Umbilical cord (tissue), 2 donors: ENCODE measurements around the gene TTC4. TPM values are rescaled to one million over a fixed set of nuclear protein-coding genes. Genes with fewer than 3 reads are reported as not detected.

Source experiments
- DNase-seq: peaks from one replicate; pipeline ENCODE4 v3.0.0-alpha.2; 2015; ENCODE audit warnings: low spot score
- total RNA-seq: library from RNA; depleted of rRNA; stranded (reverse); fragments of >200 nt; gene quantifications from one replicate; pipeline ENCODE4 v1.2.3, GENCODE V29; 2014; ENCODE audit warnings: low replicate concordance; ENCODE audit not compliant: insufficient read depth

Gene TTC4
- total RNA-seq, 1 donor from 2014 or later = 17.6 TPM

DNA sequence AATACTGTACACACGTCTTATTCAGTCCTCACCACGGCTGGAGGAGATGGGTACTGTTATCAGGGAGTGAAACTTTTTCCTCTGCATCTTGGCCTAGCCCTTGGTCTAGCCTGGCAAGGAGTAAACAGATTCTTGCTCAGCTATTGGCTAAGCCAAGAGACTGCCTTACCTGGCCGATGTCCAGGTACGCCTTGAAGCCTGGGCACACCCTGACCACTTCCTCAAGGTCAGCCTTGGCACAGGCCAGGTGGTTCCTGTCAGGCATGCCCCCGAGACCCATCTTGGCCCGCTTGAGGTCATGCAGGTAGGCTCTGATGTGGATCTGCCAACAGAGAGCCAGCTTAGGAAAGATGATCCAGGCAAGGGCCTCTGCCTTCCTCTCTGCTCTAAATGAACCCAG lies 66.5 kb downstream of the TTC4 start:
- DNase-seq = no peak

DNA sequence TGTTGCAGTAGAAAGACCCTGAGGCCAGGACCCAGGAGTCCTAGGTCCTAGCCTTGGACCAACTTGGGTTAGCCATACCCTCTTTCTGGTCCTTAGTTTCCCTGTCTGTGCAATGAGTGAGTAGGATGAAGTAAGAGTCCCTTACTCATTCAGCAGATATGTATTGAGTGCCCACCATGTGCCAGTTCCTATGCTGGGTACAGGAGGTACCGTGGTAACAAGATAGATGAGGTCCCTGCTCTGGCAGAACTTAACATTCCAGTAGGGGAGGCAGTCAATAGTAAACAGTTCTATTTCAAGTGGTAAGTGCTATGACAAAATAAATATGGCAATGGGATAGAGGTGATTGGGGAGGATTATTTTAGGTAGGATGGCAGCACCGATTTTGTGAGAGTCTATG lies 66.9 kb downstream of the TTC4 start:
- DNase-seq = no peak

DNA sequence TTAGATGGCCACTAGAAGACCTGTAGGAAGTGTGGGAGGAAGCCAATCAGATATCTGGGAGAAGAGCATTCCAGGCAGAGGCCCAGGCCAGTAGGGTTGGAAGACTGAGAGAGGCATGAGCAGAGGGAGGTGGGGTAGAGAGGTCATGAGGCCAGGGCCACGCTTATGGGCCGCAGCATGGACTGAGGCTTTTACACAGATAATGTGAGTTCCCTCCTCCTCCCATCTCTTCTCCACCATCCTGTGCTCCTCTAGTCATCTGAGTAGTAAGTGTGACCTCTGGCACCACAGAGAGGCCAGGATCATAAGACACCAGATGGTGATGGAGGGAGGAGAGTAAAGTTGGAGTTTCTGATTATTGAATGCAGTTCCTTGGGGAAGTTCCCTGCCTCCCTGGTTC lies 68.4 kb downstream of the TTC4 start:
- DNase-seq = no peak

DNA sequence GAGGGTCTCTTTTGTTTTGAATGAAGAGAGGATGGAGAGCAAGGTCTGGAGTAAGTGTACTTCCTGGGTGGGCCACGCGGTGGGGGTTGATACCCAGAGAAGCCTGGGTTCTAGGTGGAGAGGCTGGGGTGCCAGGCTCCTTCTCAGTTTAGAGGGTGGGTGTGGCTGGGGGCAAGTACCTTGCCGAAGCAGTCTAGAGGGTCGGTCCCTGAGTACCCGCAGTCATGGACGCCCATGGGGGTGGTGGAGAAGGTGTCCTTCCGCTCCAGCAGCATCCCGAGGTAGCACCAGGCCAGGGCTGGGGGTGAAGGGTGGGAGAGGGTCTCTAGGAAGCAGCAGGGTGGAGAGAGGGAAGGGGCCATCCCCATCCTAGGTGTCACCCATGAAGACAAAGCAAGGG lies 71.1 kb downstream of the TTC4 start:
- DNase-seq = no peak

DNA sequence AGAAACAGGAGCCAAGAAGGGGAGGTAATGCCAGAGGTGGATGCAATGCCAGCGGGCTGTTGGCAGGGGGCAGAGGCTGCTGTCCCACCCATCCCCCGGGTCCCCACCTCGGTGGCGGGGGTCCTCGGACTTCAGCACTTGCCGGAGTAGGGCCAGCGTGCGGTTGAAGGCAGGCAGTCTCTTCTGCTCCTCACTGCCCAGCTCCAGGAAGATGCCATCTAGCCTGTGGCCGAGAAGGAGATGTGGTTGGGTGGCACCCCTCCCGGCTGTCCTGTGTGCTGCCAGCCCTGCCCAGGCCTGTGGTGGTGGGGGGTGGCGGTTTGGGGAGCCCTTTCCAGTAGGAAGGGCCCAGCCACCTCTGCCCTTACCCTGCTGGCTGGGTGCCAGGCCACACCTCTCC lies 71.9 kb downstream of the TTC4 start:
- DNase-seq = no peak

DNA sequence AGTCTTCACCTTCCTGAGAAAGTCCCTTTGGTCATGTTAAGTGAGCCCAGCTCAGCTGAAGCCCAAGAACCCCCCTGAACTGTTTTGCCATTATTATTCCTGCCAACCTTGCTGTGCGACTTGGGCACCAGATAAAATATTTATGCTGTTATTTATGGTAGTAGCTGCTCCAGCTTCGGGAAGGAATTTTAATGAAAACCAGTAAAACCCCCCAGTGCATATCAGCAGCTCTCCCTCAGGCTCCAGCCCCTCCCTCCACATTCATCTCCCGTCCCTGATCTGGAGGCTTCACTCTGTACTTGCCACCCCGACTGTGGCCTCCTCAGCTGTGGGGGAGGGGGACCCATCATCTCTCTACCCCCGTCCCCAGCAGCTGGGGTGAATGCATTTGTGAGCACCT lies 72.8 kb downstream of the TTC4 start:
- DNase-seq = no peak

DNA sequence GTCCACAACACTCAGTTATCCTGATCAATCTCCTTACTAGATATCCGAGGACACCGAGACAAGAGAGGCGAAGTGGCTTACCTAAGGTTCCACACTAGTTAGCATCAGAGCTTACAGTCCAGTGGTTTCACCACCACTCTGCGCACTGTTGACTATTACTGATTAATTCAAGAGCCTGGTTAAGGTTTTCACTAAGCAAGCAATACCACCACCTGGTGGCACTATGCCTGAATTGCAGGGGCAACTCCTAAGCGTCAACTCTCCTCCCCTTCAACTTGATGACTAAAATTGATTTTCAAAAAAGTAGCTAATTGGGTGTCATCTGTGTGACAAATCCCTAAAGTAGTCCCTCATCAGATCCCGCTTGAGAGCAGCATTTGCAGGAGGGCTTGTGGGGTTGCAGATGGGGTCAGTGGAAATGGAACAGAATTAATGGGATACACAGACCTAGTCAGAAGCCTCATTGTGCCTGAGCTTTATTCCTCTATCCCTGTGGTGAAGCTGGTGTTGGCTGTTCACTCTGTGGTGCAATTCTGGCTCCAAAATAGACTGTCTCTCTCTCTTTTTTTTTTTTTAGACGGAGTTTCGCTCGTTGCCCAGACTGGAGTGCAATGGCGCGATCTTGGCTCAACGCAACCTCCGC lies 76.3 kb downstream of the TTC4 start:
- DNase-seq = no peak

Other genes with a start within 250 kb of the TTC4 start
- gene ACOT11, start 167.6 kb upstream of the TTC4 start, total RNA-seq = 12.5 TPM
- gene FAM151A, start 92.3 kb upstream of the TTC4 start, total RNA-seq = not detected
- gene MROH7, start 74.1 kb upstream of the TTC4 start, total RNA-seq = 4.1 TPM
- gene PARS2, start 48.7 kb downstream of the TTC4 start, total RNA-seq = 1.9 TPM
- 1.7 TPM for gene TTC22, start 85.5 kb downstream of the TTC4 start, total RNA-seq
- gene DHCR24, start 171.3 kb downstream of the TTC4 start, total RNA-seq = 18.8 TPM